K562 (cell line): ENCODE data around the gene DNAJB6. TPM values are rescaled to one million over a fixed set of nuclear protein-coding genes. Genes with fewer than 3 reads are reported as not detected.

Source experiments
- ATAC-seq: fragments of 200-7000 bp; cut with Tn5 transposase; 3 replicates; pipeline ENCODE4 v1.9.1; 2020; ENCODE audit warnings: moderate library complexity
- BruUV-seq: library from RNA; stranded (reverse); fragments of 400-500 nt; replicated peaks from 2 replicates; lab custom pipeline; 2021; lab: Mats Ljungman, UMichigan
- CTCF ChIA-PET: fragments of 300-600 bp; formaldehyde crosslinking; extraction: SDS; loops from one replicate; lab custom pipeline; 2021; ENCODE audit warnings: low intra/inter-chr PET ratio; lab: Yijun Ruan, JAX
- POLR2A ChIA-PET: fragments of 300-600, 350-650 bp; sonication (Branson Sonifier 250); formaldehyde crosslinking; extraction: SDS; loops from one replicate; lab custom pipeline; 2021; ENCODE audit warnings: antibody characterized with exemption, inconsistent platforms; lab: Yijun Ruan, JAX
- DNase-seq, 4 experiments: peaks; one replicate each; pipeline versions ENCODE4 v3.0.0 to v3.0.0-alpha.2; 2011 to 2018; ENCODE audit warnings: low spot score in 3 of 4, mixed read lengths in 3 of 4; ENCODE audit errors: extremely low read depth in 1 of 4
- FAIRE-seq: peaks from 2 replicates; lab custom pipeline; 2011; peaks lifted over from hg19 to GRCh38; lab: Jason Lieb, UNC
- H2AFZ ChIP-seq: 2 replicates; pipeline ENCODE4 v1.6.0; 2011; ENCODE audit warnings: low read depth, low read length, control low read depth, inconsistent platforms
- H3K27ac ChIP-seq: fragments of 200-600 bp; 3 replicates; pipeline ENCODE4 v1.8.0; 2011; ENCODE audit warnings: low read depth, mild to moderate bottlenecking, control low read depth, inconsistent platforms, low read length, moderate library complexity, mixed read lengths; ENCODE audit errors: extremely low read depth
- H3K27me3 ChIP-seq, 2 experiments: fragments of 300-600 bp in 1 of 2; 2 replicates in 1 of 2; 3 replicates in 1 of 2; pipeline versions ENCODE4 v1.6.0 to v1.8.0; 2011; ENCODE audit warnings: inconsistent platforms in 2 of 2, low read length in 2 of 2, mild to moderate bottlenecking in 1 of 2, mixed read lengths in 1 of 2, moderate library complexity in 1 of 2; ENCODE audit not compliant: control insufficient read depth in 2 of 2, insufficient read depth in 2 of 2
- H3K36me3 ChIP-seq: fragments of 300-600 bp; 3 replicates; pipeline ENCODE4 v1.8.0; 2011; ENCODE audit warnings: mild to moderate bottlenecking, low read length, inconsistent platforms; ENCODE audit not compliant: control insufficient read depth, insufficient read depth
- H3K4me1 ChIP-seq, 2 experiments: fragments of 200-600 bp in 1 of 2; replicated peaks in 1 of 2; 2 replicates in 1 of 2; 3 replicates in 1 of 2; pipeline versions ENCODE4 v1.5.1 to v1.8.0; 2011; ENCODE audit warnings: inconsistent platforms in 2 of 2, low read length in 2 of 2, mild to moderate bottlenecking in 1 of 2, mixed read lengths in 1 of 2, moderate library complexity in 1 of 2; ENCODE audit not compliant: control insufficient read depth in 2 of 2, insufficient read depth in 2 of 2
- H3K4me2 ChIP-seq: 2 replicates; pipeline ENCODE4 v1.6.1; 2011; ENCODE audit warnings: low read length, control low read depth, inconsistent platforms, mixed read lengths; ENCODE audit not compliant: insufficient read depth
- H3K4me3 ChIP-seq: fragments of 200-600 bp; sonication (generic), shearing (Covaris generic); 2 replicates; pipeline ENCODE4 v1.5.1; 2016; ENCODE audit warnings: control low read depth, inconsistent platforms
- H3K79me2 ChIP-seq: fragments of 200-600 bp; 3 replicates; pipeline ENCODE4 v1.8.0; 2011; ENCODE audit warnings: low read length, inconsistent platforms; ENCODE audit not compliant: control insufficient read depth, insufficient read depth
- H3K9ac ChIP-seq, 2 experiments: 2 replicates each; pipeline versions ENCODE4 v1.6.0 to v1.6.1; 2011; ENCODE audit warnings: low read depth in 2 of 2, low read length in 2 of 2, control low read depth in 1 of 2, inconsistent platforms in 1 of 2, mild to moderate bottlenecking in 1 of 2, mixed read lengths in 1 of 2; ENCODE audit not compliant: insufficient read depth in 1 of 2
- H3K9me1 ChIP-seq: one replicate; pipeline ENCODE4 v1.6.0; 2011; ENCODE audit warnings: inconsistent platforms, mild to moderate bottlenecking, low read length, moderate library complexity; ENCODE audit not compliant: control insufficient read depth, insufficient read depth
- H3K9me3 ChIP-seq: replicated peaks from 2 replicates; pipeline ENCODE4 v1.5.1; 2011; ENCODE audit warnings: low read depth, low read length, inconsistent platforms; ENCODE audit not compliant: control insufficient read depth, insufficient read depth
- H4K20me1 ChIP-seq: replicated peaks from 2 replicates; pipeline ENCODE4 v1.6.1; 2011; ENCODE audit warnings: low read length, inconsistent platforms, mixed read lengths; ENCODE audit not compliant: control insufficient read depth, insufficient read depth
- BRF2 ChIP-seq: IDR thresholded peaks from 3 replicates; pipeline ENCODE4 v1.6.1; 2011; ENCODE audit warnings: borderline replicate concordance, mild to moderate bottlenecking; ENCODE audit not compliant: insufficient read length, insufficient read depth
- EGR1 ChIP-seq: fragments of 450-650 bp; conservative IDR thresholded peaks from 2 replicates; pipeline ENCODE4 v1.6.1; 2017; ENCODE audit warnings: mild to moderate bottlenecking
- ETV1 ChIP-seq: fragments of 450-650 bp; conservative IDR thresholded peaks from 2 replicates; pipeline ENCODE4 v1.6.1; 2016; ENCODE audit warnings: missing genetic modification characterization, control low read depth, low read depth, missing compliant biosample characterization
- NCOA2 ChIP-seq, 2 experiments: fragments of 450-650 bp; IDR thresholded peaks; 2 replicates each; pipeline ENCODE4 v1.6.1; 2018; ENCODE audit warnings: mild to moderate bottlenecking in 2 of 2, moderate library complexity in 1 of 2; ENCODE audit not compliant: partially characterized antibody in 2 of 2
- POLR2G ChIP-seq: fragments of 200-400 bp; formaldehyde crosslinking; IDR thresholded peaks from 2 replicates; pipeline ENCODE4 v1.6.1; 2017; ENCODE audit warnings: low read depth, mild to moderate bottlenecking, antibody characterized with exemption, low read length, moderate library complexity
- SRSF3 ChIP-seq: fragments of 200-400 bp; formaldehyde crosslinking; IDR thresholded peaks from 2 replicates; pipeline ENCODE4 v1.6.1; 2016; ENCODE audit warnings: mild to moderate bottlenecking, low read length, moderate library complexity; ENCODE audit not compliant: insufficient read depth
- TAF9B ChIP-seq: fragments of 450-650 bp; IDR thresholded peaks from 2 replicates; pipeline ENCODE4 v1.6.1; 2018; ENCODE audit warnings: mild to moderate bottlenecking; ENCODE audit not compliant: partially characterized antibody
- ZEB2 ChIP-seq: fragments of 450-650 bp; IDR thresholded peaks from 2 replicates; pipeline ENCODE4 v1.6.1; 2016
- ZFX ChIP-seq: sonication (generic); formaldehyde crosslinking; IDR thresholded peaks from 2 replicates; pipeline ENCODE4 v1.8.0; 2022; ENCODE audit warnings: mild to moderate bottlenecking, missing genetic modification reagents, moderate library complexity
- ZNF707 ChIP-seq: fragments of 250-450 bp; sonication (Bioruptor Pico); conservative IDR thresholded peaks from 2 replicates; pipeline ENCODE4 v1.8.0; 2022; ENCODE audit warnings: inconsistent platforms, mild to moderate bottlenecking, moderate library complexity
- WGBS: fragments of 100-300 bp; shearing (Covaris generic); methylation state at CpG from one replicate; pipeline ENCODE4 v1.1.6; 2016; ENCODE audit warnings: low coverage, mixed read lengths; ENCODE audit not compliant: insufficient coverage; ENCODE audit errors: missing lambda C conversion rate; 5-methylcytosine and 5-hydroxymethylcytosine counted together
- in situ Hi-C: fragments of 300-500 bp; cut with MboI; formaldehyde crosslinking; loops from 4 replicates; pipeline ENCODE4 v1.15.0; 2018; ENCODE audit warnings: inconsistent platforms, mixed read lengths
- intact Hi-C: fragments of 100-400 bp; cut with micrococcal nuclease; formaldehyde crosslinking; loops from 2 replicates; pipeline ENCODE4 v1.14.2; 2022
- polyA plus RNA-seq, 8 experiments: library from polyadenylated mRNA; depleted of rRNA in 4 of 8; stranded (reverse) in 5 of 8; unstranded in 3 of 8; fragments of >200 nt; fragmentation: Nextera tagmentation in 2 of 8; fragmentation: Illumina TruSeq in 1 of 8; extraction: Ambion mirVana in 2 of 8; extraction: Trizol in 1 of 8; gene quantifications; 2 replicates each; pipeline versions ENCODE4 v1.2.1 to v1.2.3, GENCODE V29; 2011 to 2014; ENCODE audit warnings: inconsistent platforms in 1 of 8, missing spikeins in 1 of 8
- total RNA-seq, 7 experiments: library from RNA; depleted of rRNA in 6 of 7; stranded (reverse); fragments of >200 nt in 6 of 7; fragmentation: Illumina TruSeq in 2 of 7; extraction: Trizol in 2 of 7; gene quantifications; 2 replicates each; pipeline versions ENCODE4 v1.2.1 to v1.2.3, GENCODE V29; 2011 to 2021; ENCODE audit warnings: low replicate concordance in 1 of 7
- TF ChIP-seq, protein P1 (sequence below): sonication (generic); IDR thresholded peaks from 2 replicates; pipeline ENCODE4 v1.6.1; 2016
- TF ChIP-seq, protein P2 (sequence below): fragments of 250-450 bp; sonication (Bioruptor Pico); IDR thresholded peaks from 2 replicates; pipeline ENCODE4 v1.5.0; 2021

The DNAJB6 gene
- total and polyA plus RNA-seq, 9 of the 15 experiments (the other 6 are each of a cell fraction or from before 2014, with no cell fraction given): 84.5 to 158 (median 135) TPM

GRCh38 chr7:157418204-157419034 lies 81.6 kb downstream of the DNAJB6 start:
- Histone ChIP-seq H3K9ac (peak overlapping the region in 1 of 2 experiments; percentile 2; a peak in 1 of 4 replicates), H3K9me1 (no peaks in the 10 kb centered on the region), H3K27me3 (no peaks in the 10 kb centered on the region), H3K27ac (no peak overlapping the region), H3K9me3 (no peaks in the 10 kb centered on the region), H3K4me3 (no peak overlapping the region), H3K4me2 (no peak overlapping the region), H3K36me3 (peaks cover 33% of the 10 kb centered on the region; the same call in 2 of the 3 replicates), H4K20me1 (no peaks in the 10 kb centered on the region), H2AFZ (no peak overlapping the region), H3K4me1 (peaks cover 0 to 19% of the 10 kb centered on the region in 2 experiments; a peak in 1 of 5 replicates), H3K79me2 (no peaks in the 10 kb centered on the region)
- DNase-seq: no peak
- no peak; the same call in 2 of the 3 replicates for ATAC-seq
- POLR2A ChIA-PET: interaction anchor here (0.6 to 1.3 kb wide), 2 partner anchors 13 to 47 kb away, joined by 3 to 4 read pairs; no protein-coding TSS in a partner anchor
- in situ Hi-C loops: no loop called here
- BruUV-seq: no TSS peak
- intact Hi-C loops: no loop called here
- CTCF ChIA-PET: no interaction called here
- TF ChIP-seq POLR2G (peak; percentile 56), EGR1 (no peak)
- no peak for FAIRE-seq
- 90% methylated on average over 41 of the region's 41 CpGs for WGBS

- intact Hi-C loops: no loop called here
- DNase-seq: no peak
- no peak for TF ChIP-seq BRF2
- TF ChIP-seq, protein P1, sequence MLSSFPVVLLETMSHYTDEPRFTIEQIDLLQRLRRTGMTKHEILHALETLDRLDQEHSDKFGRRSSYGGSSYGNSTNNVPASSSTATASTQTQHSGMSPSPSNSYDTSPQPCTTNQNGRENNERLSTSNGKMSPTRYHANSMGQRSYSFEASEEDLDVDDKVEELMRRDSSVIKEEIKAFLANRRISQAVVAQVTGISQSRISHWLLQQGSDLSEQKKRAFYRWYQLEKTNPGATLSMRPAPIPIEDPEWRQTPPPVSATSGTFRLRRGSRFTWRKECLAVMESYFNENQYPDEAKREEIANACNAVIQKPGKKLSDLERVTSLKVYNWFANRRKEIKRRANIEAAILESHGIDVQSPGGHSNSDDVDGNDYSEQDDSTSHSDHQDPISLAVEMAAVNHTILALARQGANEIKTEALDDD: no peak
- TF ChIP-seq, protein P2, sequence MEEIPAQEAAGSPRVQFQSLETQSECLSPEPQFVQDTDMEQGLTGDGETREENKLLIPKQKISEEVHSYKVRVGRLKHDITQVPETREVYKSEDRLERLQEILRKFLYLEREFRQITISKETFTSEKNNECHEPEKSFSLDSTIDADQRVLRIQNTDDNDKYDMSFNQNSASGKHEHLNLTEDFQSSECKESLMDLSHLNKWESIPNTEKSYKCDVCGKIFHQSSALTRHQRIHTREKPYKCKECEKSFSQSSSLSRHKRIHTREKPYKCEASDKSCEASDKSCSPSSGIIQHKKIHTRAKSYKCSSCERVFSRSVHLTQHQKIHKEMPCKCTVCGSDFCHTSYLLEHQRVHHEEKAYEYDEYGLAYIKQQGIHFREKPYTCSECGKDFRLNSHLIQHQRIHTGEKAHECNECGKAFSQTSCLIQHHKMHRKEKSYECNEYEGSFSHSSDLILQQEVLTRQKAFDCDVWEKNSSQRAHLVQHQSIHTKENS (CRISPR knock-in tag): no peak
- no peak for TF ChIP-seq NCOA2 (IDR thresholded peaks at IDR 0.05; ENCODE audit: partially characterized antibody in 2 of 2)
- no peak for TF ChIP-seq SRSF3
- TF ChIP-seq ZEB2: no peak
- no peak for TF ChIP-seq TAF9B
- TF ChIP-seq ZFX: no peak
- no peak for TF ChIP-seq ZNF707 (CRISPR knock-in tag)
- no peak for TF ChIP-seq ETV1 (tag)
Measured at GRCh38 chr7:157419035-157419293, 82.2 kb downstream of the DNAJB6 start.

More at GRCh38 chr7:157419035-157419293, 82.2 kb downstream of the DNAJB6 start:
- H3K36me3 ChIP-seq: peaks cover 33% of the 10 kb centered on the region; the same call in 2 of the 3 replicates
- H3K9ac ChIP-seq: no peak overlapping the region
- 81% methylated on average over 6 of the region's 8 CpGs for WGBS
- no peak for FAIRE-seq
- H3K27ac ChIP-seq: no peak overlapping the region
- no peaks in the 10 kb centered on the region for H3K79me2 ChIP-seq
- H2AFZ ChIP-seq: no peak overlapping the region
- no peaks in the 10 kb centered on the region for H3K27me3 ChIP-seq
- BruUV-seq: no TSS peak
- H3K4me2 ChIP-seq: no peak overlapping the region
- ChIA-PET POLR2A (interaction anchor here (1.3 kb wide), 1 partner anchor 13 kb away, joined by 3 read pairs; no protein-coding TSS in a partner anchor), CTCF (no interaction called here)
- no peaks in the 10 kb centered on the region for H3K9me1 ChIP-seq
- H4K20me1 ChIP-seq: no peaks in the 10 kb centered on the region
- no peaks in the 10 kb centered on the region for H3K9me3 ChIP-seq
- no peak overlapping the region for H3K4me3 ChIP-seq
- no peak for ATAC-seq
- in situ Hi-C loops: no loop called here
- peaks cover 0 to 19% of the 10 kb centered on the region in 2 experiments; a peak in 1 of 5 replicates for H3K4me1 ChIP-seq
